Measurements from ENCODE around the gene GAL3ST2.

GAL3ST2 gene

GRCh38 chr2:241837197-241837965 is 60.8 kb downstream of the GAL3ST2 start:
- no peak for TF ChIP-seq CTCF (IDR thresholded peaks at IDR 0.05)
- Histone ChIP-seq H3K9ac (no peak overlapping the region), H3K4me2 (ENCODE audit: low read length) (no peak overlapping the region), H3K27ac (no peak overlapping the region), H3K79me2 (no peaks in the 10 kb centered on the region), H3K27me3 (ENCODE audit: control insufficient read depth, insufficient read depth, low read length) (no peaks in the 10 kb centered on the region), H3K4me3 (ENCODE audit: low read depth, low read length) (no peak overlapping the region), H3K36me3 (ENCODE audit: control insufficient read depth, insufficient read depth, low read length) (no peaks in the 10 kb centered on the region), H2AFZ (no peak overlapping the region), H3K4me1 (no peaks in the 10 kb centered on the region), H3K9me3 (ENCODE audit: control insufficient read depth, low read length) (no peaks in the 10 kb centered on the region)

- no peak overlapping the region for H3K27ac ChIP-seq
- H3K9ac ChIP-seq = no peak overlapping the region
- no peak for TF ChIP-seq CTCF (IDR thresholded peaks at IDR 0.05)
Measured at GRCh38 chr2:241841181-241842066, 64.8 kb downstream of the GAL3ST2 start.

GRCh38 chr2:241842067-241842415 is 65.4 kb downstream of the GAL3ST2 start:
- Histone ChIP-seq H3K27me3 (ENCODE audit: control insufficient read depth, insufficient read depth, low read length) (no peaks in the 10 kb centered on the region), H3K4me1 (no peaks in the 10 kb centered on the region), H3K9me3 (ENCODE audit: control insufficient read depth, low read length) (no peaks in the 10 kb centered on the region), H3K36me3 (ENCODE audit: control insufficient read depth, insufficient read depth, low read length) (no peaks in the 10 kb centered on the region), H3K4me2 (ENCODE audit: low read length) (no peak overlapping the region), H2AFZ (no peak overlapping the region), H3K9ac (no peak overlapping the region), H3K4me3 (ENCODE audit: low read depth, low read length) (no peak overlapping the region), H3K27ac (no peak overlapping the region), H3K79me2 (no peaks in the 10 kb centered on the region)
- TF ChIP-seq CTCF (IDR thresholded peaks at IDR 0.05) = no peak

More at GRCh38 chr2:241841181-241842066, 64.8 kb downstream of the GAL3ST2 start:
- Histone ChIP-seq H2AFZ (no peak overlapping the region), H3K79me2 (no peaks in the 10 kb centered on the region), H3K9me3 (ENCODE audit: control insufficient read depth, low read length) (no peaks in the 10 kb centered on the region), H3K27me3 (ENCODE audit: control insufficient read depth, insufficient read depth, low read length) (no peaks in the 10 kb centered on the region), H3K4me1 (no peaks in the 10 kb centered on the region), H3K36me3 (ENCODE audit: control insufficient read depth, insufficient read depth, low read length) (no peaks in the 10 kb centered on the region), H3K4me2 (ENCODE audit: low read length) (no peak overlapping the region), H3K4me3 (ENCODE audit: low read depth, low read length) (no peak overlapping the region)

- H3K36me3 ChIP-seq (ENCODE audit: control insufficient read depth, insufficient read depth, low read length) = no peaks in the 10 kb centered on the region
- no peak for TF ChIP-seq CTCF (IDR thresholded peaks at IDR 0.05)
- H3K4me3 ChIP-seq (ENCODE audit: low read depth, low read length) = no peak overlapping the region
- no peaks in the 10 kb centered on the region for H3K4me1 ChIP-seq
- no peak overlapping the region for H2AFZ ChIP-seq
- no peak overlapping the region for H3K9ac ChIP-seq
- no peak overlapping the region for H3K4me2 ChIP-seq (ENCODE audit: low read length)
- H3K9me3 ChIP-seq (ENCODE audit: control insufficient read depth, low read length) = no peaks in the 10 kb centered on the region
- no peaks in the 10 kb centered on the region for H3K27me3 ChIP-seq (ENCODE audit: control insufficient read depth, insufficient read depth, low read length)
- no peaks in the 10 kb centered on the region for H3K79me2 ChIP-seq
- H3K27ac ChIP-seq = peak overlapping the region; percentile 59
Measured at GRCh38 chr2:241842620-241843211, 66.1 kb downstream of the GAL3ST2 start.

All from parathyroid adenoma (tissue), 2 donors.